ENCODE results near the gene BEGAIN. TPM values are rescaled to one million over a fixed set of nuclear protein-coding genes. Genes with fewer than 3 reads are reported as not detected.

The BEGAIN gene
- total and polyA plus RNA-seq, 2 donors (not counting 1 experiment from before 2014, with no cell fraction given) = under 0.01 to 0.17 TPM

- H2AFZ ChIP-seq (ENCODE audit: low read length) = no peak overlapping the region
- no peak for DNase-seq (ENCODE audit: low read depth in 2 of 2)
- no peaks in the 10 kb centered on the region for H3K4me1 ChIP-seq (ENCODE audit: control insufficient read depth, extremely low read depth, insufficient read depth, low read length)
- H3K9ac ChIP-seq (ENCODE audit: insufficient read depth, low read length) = no peak overlapping the region
- H3K4me3 ChIP-seq (replicated peaks in 1 of 4; ENCODE audit: control extremely low read depth in 1 of 4, insufficient read depth in 1 of 4, low read depth in 3 of 4, low read length in 4 of 4) = no peak overlapping the region
- H4K20me1 ChIP-seq (ENCODE audit: control insufficient read depth, extremely low read depth, insufficient read depth, low read length) = peaks cover 1% of the 10 kb centered on the region
- H3K36me3 ChIP-seq (ENCODE audit: control insufficient read depth, insufficient read depth, low read length) = no peaks in the 10 kb centered on the region
- no peak overlapping the region for H3K4me2 ChIP-seq (ENCODE audit: extremely low read depth, insufficient read depth, low read length)
- H3K9me3 ChIP-seq (ENCODE audit: control insufficient read depth, insufficient read depth, low read depth, low read length) = no peaks in the 10 kb centered on the region
- no peaks in the 10 kb centered on the region for H3K79me2 ChIP-seq (ENCODE audit: control insufficient read depth, insufficient read depth, low read length)
- H3K27me3 ChIP-seq (ENCODE audit: control insufficient read depth, insufficient read depth, low read length) = peaks cover 5% of the 10 kb centered on the region
- no peak overlapping the region for H3K27ac ChIP-seq (ENCODE audit: insufficient read depth, low read length)
- TF ChIP-seq EZH2 (IDR thresholded peaks at IDR 0.05; ENCODE audit: low read length, missing control alignments) (no peak), CTCF (conservative IDR thresholded peaks at IDR 0.05 in 1 of 2, IDR thresholded peaks at IDR 0.05 in 1 of 2; ENCODE audit: low read depth in 1 of 2, low read length in 2 of 2) (no peak)
These were observed 14.7 kb downstream of the BEGAIN start for GRCh38 chr14:100572543-100572942.

- Histone ChIP-seq H3K27me3 (ENCODE audit: control insufficient read depth, insufficient read depth, low read length) (peaks cover 8% of the 10 kb centered on the region), H3K9ac (ENCODE audit: insufficient read depth, low read length) (no peak overlapping the region), H2AFZ (ENCODE audit: low read length) (no peak overlapping the region), H3K9me3 (ENCODE audit: control insufficient read depth, insufficient read depth, low read depth, low read length) (no peaks in the 10 kb centered on the region), H3K4me1 (ENCODE audit: control insufficient read depth, extremely low read depth, insufficient read depth, low read length) (no peaks in the 10 kb centered on the region), H3K27ac (ENCODE audit: insufficient read depth, low read length) (no peak overlapping the region), H3K36me3 (ENCODE audit: control insufficient read depth, insufficient read depth, low read length) (no peaks in the 10 kb centered on the region), H3K4me3 (replicated peaks in 1 of 4; ENCODE audit: control extremely low read depth in 1 of 4, insufficient read depth in 1 of 4, low read depth in 3 of 4, low read length in 4 of 4) (no peak overlapping the region), H3K4me2 (ENCODE audit: extremely low read depth, insufficient read depth, low read length) (no peak overlapping the region), H3K79me2 (ENCODE audit: control insufficient read depth, insufficient read depth, low read length) (no peaks in the 10 kb centered on the region), H4K20me1 (ENCODE audit: control insufficient read depth, extremely low read depth, insufficient read depth, low read length) (peaks cover 1% of the 10 kb centered on the region)
- TF ChIP-seq CTCF (conservative IDR thresholded peaks at IDR 0.05 in 1 of 2, IDR thresholded peaks at IDR 0.05 in 1 of 2; ENCODE audit: low read depth in 1 of 2, low read length in 2 of 2) (no peak), EZH2 (IDR thresholded peaks at IDR 0.05; ENCODE audit: low read length, missing control alignments) (no peak)
- DNase-seq (ENCODE audit: low read depth in 2 of 2) = no peak
These were observed 15.4 kb downstream of the BEGAIN start for GRCh38 chr14:100571837-100572236.

- no peak overlapping the region for H3K4me2 ChIP-seq (ENCODE audit: extremely low read depth, insufficient read depth, low read length)
- TF ChIP-seq CTCF (conservative IDR thresholded peaks at IDR 0.05 in 1 of 2, IDR thresholded peaks at IDR 0.05 in 1 of 2; ENCODE audit: low read depth in 1 of 2, low read length in 2 of 2) (no peak), EZH2 (IDR thresholded peaks at IDR 0.05; ENCODE audit: low read length, missing control alignments) (no peak)
- H3K4me1 ChIP-seq (ENCODE audit: control insufficient read depth, extremely low read depth, insufficient read depth, low read length) = no peaks in the 10 kb centered on the region
- peaks cover 15% of the 10 kb centered on the region for H3K27me3 ChIP-seq (ENCODE audit: control insufficient read depth, insufficient read depth, low read length)
- peaks cover 1% of the 10 kb centered on the region for H4K20me1 ChIP-seq (ENCODE audit: control insufficient read depth, extremely low read depth, insufficient read depth, low read length)
- H3K27ac ChIP-seq (ENCODE audit: insufficient read depth, low read length) = no peak overlapping the region
- no peaks in the 10 kb centered on the region for H3K79me2 ChIP-seq (ENCODE audit: control insufficient read depth, insufficient read depth, low read length)
- no peak for DNase-seq (ENCODE audit: low read depth in 2 of 2)
- no peaks in the 10 kb centered on the region for H3K9me3 ChIP-seq (ENCODE audit: control insufficient read depth, insufficient read depth, low read depth, low read length)
- no peak overlapping the region for H2AFZ ChIP-seq (ENCODE audit: low read length)
- H3K4me3 ChIP-seq (replicated peaks in 1 of 4; ENCODE audit: control extremely low read depth in 1 of 4, insufficient read depth in 1 of 4, low read depth in 3 of 4, low read length in 4 of 4) = no peak overlapping the region
- no peak overlapping the region for H3K9ac ChIP-seq (ENCODE audit: insufficient read depth, low read length)
- H3K36me3 ChIP-seq (ENCODE audit: control insufficient read depth, insufficient read depth, low read length) = no peaks in the 10 kb centered on the region
These were observed 16.3 kb downstream of the BEGAIN start for GRCh38 chr14:100570726-100571454.
